HPDE6-E6E7 (cell line): ENCODE data around the gene CARD9.

Experiments
- DNase-seq: peaks from one replicate; pipeline ENCODE4 v3.0.0; 2011; ENCODE audit warnings: missing footprints; ENCODE audit errors: extremely low spot score

Gene CARD9

GRCh38 chr9:136380381-136380780 is 6.9 kb upstream of the CARD9 start:
- no peak for DNase-seq

- DNase-seq, result no peak
Measured at GRCh38 chr9:136379891-136380290, 6.4 kb upstream of the CARD9 start.

- DNase-seq, result no peak
Measured at GRCh38 chr9:136379401-136379800, 5.9 kb upstream of the CARD9 start.

- DNase-seq, result no peak
Measured at GRCh38 chr9:136379003-136379287, 5.5 kb upstream of the CARD9 start.

DNA sequence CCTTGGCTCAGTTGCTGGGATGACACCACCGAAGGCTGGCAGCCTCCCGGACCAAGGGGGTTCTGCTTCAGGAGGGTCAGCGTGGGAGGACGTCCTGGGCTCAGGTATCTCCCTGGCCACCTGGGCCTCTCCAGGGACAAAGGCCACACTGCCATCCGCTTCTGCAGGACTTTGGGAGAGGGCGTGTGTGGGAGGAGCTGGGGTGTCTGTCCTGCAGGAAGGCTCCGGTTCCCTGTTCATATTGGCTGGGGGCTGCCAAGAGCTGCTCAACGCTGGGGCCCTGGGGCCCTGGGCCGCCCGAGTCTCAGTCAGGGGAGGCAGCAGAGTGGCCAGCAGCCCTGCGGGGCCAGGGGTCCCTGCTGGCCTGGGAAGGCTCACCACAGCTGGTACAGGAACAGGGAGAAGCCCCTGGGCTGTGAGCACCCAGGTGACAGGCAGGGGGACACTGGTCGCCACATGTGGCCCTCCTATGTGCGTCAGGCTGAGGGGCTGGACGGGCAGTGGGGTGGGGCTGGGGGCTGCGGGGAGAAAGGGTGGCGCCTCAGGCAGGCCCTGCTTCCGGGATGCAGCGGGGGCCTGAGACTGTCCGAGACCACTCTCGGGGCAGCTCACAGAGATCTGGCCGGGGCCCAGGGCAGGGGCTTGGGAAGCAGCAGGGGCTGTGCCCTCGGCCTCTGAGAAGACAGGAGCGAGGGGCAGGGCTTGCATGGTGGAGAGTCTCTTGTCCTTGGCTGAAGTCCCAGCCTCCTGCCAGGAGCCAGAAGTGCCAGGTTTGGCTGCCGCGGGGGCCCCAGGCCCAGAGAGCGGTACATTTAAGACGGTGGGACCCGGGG is 4.9 kb upstream of the CARD9 start:
- DNase-seq, result no peak

DNA sequence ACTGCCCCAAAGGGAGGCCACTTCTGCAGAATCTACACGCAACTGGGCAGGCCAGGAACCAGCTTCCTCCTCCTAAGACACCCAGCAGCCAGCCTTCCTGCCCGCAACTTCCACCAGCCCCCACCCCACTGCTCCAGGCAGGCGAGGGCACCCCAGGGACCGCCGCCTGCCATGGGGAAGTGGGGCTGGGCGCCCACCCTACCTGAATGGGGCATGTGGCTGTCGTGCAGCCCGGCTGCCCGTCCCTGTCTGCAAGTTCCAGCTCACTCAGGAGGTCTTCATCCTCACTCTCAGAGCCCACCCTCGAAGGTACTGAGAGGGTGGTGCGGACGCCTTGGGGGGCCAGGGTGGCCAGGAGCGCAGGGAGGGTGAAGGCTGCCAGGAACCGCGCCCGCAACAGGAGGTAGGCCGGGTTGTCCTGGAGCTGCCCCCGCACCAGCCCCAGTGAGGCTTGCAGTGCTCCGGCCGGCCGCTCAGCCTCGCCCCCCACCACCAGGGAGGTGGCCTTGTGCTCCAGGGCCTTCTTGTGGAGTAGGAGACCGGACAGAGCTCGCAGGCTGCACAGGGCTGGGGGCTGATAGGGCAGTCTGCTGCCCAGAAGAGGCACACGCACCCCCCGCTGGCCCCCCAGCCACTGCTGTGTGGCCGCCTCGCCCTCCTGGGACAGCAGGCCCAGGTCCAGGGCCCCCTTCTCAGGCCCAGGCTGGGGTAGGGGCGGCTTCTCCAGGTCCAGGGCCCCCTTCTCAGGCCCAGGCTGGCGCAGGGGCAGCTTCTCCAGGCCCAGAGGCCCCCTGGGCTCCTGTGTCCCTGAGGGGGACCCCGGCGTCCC is 4.1 kb upstream of the CARD9 start:
- DNase-seq, result no peak

- DNase-seq, result no peak
Measured at GRCh38 chr9:136376457-136376856, 3.0 kb upstream of the CARD9 start.

DNA sequence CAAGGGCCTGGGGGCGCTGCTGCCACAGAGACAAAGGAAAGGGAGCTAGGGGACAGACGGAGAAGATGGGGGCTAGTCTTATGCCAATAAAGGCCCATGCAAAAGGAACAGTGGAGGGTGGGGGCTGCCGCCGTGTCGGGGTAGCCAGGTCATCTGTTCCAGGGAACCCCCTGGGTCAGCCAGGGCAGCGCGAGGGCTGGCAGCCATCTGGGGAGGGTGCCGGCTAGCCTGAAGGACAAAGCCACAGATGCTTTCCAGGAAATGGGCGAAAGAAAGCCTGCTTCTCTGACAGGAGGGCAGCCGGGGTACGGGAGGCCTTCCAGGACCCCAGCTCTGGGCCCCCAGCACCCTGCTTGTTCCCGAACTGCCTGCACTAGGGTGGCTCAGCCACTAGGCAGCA is 1.6 kb upstream of the CARD9 start:
- DNase-seq, result no peak

GRCh38 chr9:136374183-136374575 is 710 bp upstream of the CARD9 start:
- no peak for DNase-seq

DNA sequence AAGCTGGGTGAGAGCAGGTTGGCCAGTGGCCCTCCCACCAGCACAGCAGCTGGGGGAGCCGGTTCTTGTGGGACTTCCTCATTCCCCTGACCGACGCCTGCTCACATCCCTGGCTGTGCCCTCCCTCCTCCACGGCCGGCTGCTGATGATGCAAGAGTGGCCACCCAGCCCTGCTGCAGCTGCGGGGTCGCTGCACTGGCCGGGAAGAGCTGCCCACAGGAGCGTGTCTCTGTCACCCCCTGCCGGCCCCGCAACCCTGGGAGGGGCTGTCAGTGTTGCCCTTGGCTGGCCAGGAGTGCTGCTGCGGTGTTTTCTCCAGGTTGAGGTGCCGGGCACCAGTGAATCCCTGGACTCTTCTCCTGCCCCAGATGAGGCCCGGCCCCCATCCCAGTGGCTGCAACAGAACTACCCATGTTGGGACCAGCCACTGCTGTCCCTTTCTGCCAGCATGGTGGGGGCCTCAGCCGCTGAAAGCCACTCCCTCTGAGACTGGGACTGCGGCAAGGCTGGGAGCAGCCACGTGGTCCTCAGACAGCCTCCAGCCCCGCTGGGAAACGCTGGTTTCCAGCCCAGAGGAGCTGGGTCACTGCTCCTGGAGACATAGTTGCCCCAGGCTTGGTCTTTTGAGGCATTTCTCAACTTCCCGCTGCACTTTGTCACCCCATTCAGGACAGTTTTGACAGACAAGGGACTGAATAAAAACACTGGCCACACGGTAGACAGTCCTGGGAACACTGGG is 739 bp downstream of the CARD9 start:
- DNase-seq, result peak; percentile 77

- no peak for DNase-seq
Measured at GRCh38 chr9:136372006-136372405, 1.5 kb downstream of the CARD9 start.

DNA sequence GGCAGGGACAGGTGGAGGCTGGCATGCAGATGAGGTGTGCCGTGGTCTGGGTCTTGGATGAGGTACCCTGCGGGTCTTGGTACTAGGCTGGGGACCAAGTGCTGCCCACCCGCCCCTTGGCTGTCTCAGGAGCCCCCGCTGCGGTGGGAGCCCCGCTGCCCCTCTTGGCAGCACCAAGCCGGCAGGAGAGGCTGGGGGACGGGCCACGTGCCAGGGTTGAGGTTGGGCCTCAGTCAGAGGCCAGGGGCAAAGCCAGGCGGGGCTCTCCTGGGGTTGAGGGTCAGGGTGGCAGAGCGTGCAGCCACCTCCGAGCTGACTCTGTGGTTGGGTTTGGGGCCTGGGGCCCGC is 2.0 kb downstream of the CARD9 start:
- no peak for DNase-seq

DNA sequence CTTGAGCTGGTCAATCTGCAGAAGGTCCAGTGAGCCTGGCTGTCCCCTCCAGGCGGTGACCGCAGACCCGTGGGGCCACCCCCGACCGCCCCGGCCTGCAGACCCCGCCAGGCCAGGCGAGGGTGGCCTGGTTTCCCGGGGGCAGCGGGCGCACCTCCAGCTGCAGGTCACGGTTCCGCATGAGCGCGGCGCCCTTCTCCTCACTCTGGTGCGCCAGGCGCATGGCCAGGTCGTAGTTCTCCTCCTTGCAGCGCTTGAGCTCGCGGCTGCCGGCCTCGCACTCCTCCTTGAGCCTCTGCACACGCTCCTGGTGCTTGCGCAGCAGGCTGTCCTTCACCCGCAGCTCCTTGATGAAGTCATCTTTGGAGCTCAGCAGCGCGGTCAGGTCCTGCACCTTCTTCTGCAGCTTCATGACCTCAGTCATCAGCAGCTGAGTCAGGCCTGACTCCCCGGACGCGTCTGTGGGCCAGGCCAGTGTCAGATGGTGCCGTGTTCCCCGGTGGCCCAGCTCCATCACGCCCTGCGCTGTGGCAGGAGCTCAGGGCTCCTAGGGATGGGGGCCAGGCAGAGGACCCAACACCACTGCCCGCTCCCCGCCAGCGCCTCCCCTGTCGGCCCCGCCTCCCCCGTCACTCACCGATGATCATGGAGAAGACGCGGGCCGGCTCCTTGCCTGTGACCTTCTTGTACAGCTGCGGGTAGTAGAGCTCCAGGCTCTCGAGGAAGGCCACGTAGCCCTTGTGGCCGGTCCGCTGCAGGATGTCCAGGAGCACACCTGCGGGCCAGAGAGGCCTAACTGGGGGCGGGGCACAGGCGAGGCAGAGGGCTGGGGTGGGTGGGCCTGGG is 2.6 kb downstream of the CARD9 start:
- no peak for DNase-seq

DNA sequence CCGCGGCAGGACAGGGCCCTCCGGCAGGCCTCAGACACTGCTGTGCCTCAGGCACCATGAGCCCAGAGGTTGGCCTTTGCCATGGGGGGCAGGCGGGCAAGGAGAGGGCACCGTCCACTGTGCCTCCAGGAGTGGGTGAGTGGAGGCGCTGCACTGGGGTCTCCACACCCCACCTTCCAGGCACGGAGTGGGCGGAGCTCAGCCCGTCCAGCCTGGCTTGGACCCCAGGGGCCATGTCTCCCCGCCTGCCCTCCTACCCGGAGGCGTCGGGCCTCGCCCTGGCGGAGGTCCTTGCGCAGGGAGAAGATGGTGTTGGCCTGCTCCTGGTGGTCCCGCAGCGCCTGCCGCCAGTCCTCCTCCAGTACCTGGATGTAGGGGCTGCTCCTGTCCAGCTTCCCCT is 3.4 kb downstream of the CARD9 start:
- no peak for DNase-seq

DNA sequence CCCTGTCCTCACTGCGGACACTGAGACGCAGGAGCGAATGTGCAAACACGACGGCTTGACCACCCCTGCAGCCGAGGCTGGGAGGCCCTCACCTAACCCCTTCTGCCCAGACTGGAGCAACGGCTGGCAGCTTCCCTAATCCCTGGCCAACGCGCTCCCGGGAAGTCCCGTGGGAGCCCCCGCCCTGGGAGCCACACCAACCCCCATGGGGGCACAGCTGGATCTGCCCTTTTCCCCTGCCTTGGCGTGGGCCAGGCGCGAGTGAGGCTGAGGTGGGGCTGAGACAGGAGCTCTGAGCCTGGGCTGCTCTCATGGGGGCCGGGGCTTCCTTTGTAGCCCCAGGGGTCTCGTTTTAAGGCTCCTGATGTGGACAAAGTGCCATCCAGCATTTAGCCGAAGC is 5.3 kb downstream of the CARD9 start:
- no peak for DNase-seq

DNA sequence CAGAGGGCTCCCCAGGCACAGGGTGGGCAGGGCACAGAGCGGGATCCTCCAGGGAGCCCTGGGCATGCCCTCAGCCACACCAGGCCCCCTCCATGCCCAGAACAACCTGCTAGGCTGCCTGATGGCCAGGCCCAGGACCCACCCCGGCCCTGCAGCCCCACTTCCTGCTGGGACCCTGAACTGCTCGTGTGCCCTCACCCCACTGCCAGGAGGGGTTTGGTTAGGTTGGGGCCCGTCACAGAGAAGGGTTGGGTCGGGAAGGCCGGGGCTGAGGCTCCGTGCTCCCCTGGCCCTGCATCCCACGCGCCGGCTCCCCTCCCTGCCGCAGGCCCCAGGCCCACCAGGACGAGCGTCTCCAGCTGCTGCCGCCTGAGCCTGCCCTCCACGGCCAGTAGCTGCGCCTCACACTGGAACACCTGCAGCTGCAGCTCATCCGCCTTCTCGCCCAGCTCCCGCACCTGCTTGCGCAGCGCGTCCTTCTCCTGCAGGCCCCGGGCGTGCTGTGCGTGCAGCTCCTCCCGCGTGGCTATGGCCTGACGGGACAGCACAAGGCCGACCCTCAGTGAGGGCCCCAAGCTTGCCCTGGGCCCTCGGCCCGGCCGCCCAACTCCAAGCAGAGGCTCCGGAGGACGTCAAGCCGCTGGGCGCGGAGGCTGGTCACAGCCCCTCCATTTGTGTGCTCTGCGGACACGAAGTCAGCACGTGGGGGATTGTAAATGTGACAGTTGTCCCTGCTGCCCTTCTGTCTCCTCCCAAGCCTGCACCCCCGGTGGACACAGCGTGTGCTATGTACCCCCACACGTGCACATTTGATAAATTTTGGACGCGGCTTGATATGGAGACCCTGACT is 5.9 kb downstream of the CARD9 start:
- no peak for DNase-seq

DNA sequence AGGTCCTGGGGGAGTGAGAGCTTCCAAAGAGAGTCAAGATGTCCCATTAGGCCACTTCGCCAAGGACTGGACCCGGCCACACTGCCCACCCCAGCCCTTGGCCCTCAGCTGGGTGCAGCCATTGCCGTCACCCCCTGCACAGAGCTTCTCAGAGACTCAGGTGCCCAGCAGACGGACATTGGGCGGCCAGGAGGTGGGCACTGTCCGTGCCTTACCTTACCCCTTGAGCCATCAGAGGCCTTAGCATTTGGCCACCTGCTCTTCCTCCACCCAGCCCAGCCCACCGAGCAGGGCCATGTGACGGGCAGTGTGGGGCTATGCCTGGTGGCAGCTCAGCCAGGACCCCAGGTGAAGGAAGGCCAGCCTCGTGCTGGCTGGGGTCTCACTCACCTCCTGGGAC is 6.6 kb downstream of the CARD9 start:
- no peak for DNase-seq

GRCh38 chr9:136365775-136366222 is 7.7 kb downstream of the CARD9 start:
- no peak for DNase-seq

DNA sequence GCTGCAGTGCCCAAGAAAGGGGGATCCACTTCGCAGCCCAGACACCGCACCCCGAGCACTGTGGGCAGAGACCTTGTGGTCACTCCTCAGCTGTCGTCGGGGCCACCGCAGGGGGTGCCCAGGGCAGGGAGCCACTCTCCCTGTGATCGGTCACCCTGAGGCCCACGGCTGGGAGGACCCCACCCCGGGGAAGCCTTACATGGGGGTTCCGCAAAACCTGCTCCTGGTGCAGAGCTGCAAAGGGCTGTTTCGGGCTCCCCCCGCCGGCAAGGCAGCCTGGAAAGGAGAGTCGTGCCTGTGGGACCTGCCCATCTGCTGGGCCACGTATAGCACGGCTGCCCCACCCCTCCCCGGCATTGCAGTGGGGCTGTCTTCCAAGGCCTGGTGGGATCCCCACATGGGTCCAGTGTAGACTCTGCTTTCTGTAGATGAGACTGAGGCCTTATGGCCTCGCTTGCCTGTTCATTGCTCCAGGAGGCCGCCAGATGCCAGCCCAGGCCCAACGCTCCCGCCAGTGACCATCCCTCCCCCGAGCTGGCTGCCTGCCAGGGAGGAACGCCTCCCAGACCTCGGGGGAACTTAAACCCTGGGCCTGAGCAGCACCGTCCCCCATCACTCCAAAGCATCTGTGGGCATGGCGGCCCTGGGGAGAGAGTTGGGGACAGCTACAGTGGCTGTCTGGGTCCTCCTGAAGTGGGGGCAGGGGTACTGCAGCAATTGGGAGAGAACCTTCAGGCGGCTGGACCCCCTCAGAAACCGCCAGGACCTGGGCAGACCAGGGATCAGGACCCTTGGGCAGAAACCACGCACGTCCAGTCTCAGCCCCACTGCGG is 8.3 kb downstream of the CARD9 start:
- DNase-seq, result no peak
